CD4-positive, alpha-beta T cell treated with Interleukin-10 for 1 hour (primary cell): Measurements from ENCODE around the gene RNF26.

Experiments used
- DNase-seq: peaks from one replicate; pipeline ENCODE4 v3.0.0-alpha.2; 2020

The RNF26 gene

GRCh38 chr11:119316016-119316728 is 18.2 kb upstream of the RNF26 start:
- no peak for DNase-seq

DNA sequence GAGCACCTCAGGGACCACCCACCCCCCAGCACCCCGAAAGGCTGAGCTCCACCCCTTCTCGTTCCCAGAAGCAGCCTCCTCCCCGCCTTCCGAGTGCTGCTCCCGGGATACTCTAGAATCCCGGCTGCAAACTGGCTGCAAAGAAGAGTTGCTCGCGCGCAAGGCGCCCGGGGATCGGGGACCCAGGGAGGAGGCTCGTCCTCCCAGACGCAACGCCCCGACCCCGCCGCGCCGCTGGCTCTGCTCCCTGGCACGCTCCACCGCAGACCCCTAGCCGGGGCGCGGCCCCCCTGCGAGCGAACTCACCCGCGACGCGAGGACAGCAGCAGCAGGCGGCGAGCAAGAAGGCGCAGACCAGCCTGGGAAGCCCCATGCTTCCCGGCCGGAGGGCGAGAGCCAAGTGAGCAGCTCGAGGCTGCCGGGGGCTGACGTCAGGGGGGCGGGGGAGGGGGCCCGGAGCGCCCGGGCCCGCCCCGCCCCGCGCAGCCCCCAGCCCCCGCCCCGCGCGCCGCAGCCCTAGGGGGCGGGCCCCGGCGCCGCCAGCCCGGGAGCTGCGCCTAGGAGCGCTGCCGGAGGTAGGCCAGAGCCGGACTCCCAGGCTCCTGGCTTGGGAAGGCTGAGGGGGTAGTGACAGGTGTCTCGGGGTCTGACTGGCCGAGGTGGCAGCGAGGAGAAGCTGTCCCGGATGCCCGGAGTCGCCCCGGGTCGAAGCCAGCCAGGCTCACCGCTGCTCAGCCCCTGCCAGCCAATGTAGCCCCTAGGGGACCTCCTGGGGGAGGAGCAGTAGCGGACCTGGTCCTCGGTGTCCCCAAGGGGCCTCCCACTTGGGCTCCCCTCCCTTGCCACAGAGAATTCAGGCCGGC is 17.4 kb upstream of the RNF26 start, which contains the start of gene MCAM:
TSS of gene MCAM (minus strand) at position 402 of the 863 bp plus-strand sequence. CDS start at position 373, 29 bp downstream.
- DNase-seq, result no peak

GRCh38 chr11:119317592-119318239 is 16.6 kb upstream of the RNF26 start:
- DNase-seq, result no peak

- DNase-seq, result peak; percentile 53
Observed at GRCh38 chr11:119318240-119319135, 15.8 kb upstream of the RNF26 start.

DNA sequence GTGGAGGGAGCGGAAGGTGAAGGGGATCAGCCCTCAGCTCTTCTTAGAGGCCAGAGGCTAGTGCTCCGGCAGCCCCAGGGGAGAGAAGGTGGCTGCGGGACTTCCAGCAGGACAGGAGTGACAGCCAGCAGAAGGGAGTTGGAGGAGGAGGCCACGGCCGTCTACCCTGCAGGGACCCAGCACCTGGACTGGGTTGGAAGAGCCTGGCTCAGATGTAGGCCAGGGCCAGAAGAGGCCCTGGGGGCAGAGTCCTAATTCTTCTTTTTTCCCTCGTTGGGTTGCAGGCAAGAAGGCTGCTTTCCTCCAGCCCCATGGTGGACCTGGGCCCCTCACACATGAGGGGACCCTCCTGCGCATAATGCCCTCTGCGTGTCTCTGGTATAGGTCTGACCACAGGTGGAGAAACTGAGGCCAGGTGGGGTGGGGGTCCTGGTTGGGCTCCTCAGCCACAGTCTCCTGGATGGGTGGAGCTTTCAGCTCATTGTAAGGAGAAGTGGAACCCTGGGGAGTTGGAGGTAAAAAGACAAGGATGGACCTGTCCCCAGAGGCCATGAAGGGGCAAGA is 15.1 kb upstream of the RNF26 start:
- no peak for DNase-seq

DNA sequence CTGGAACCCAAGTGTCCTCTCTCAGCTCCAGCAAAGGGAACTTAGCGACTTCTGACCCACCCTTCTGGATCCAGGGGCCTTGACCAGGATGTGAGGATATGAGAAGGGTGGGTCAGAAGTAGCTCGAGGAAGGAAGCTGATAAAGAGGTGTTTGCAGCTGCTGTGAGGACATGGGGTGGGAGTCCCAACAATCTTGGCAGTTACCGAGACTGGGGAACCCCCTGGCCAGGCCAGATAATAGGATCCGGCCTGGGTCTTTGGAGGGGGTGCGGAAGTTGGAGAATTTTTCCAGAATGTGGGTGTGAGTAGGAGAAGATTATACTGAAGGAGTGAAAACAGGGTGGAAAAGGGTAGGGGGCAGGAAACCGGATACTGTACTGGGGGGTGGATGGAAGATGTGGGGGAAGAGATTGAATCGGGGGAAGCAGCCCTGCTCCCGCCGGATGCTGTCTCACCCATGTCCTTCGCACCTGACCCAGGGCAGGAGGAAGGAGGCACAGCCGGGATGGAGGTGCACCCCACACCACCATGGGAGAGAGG is 14.6 kb upstream of the RNF26 start:
- no peak for DNase-seq

GRCh38 chr11:119320240-119320775 is 14.0 kb upstream of the RNF26 start:
- DNase-seq, result no peak

- peak; percentile 53 for DNase-seq
Observed at GRCh38 chr11:119320776-119321524, 13.4 kb upstream of the RNF26 start.

- DNase-seq, result no peak
Observed at GRCh38 chr11:119322360-119322739, 12.0 kb upstream of the RNF26 start.

- no peak for DNase-seq
Observed at GRCh38 chr11:119322921-119323531, 11.3 kb upstream of the RNF26 start.

DNA sequence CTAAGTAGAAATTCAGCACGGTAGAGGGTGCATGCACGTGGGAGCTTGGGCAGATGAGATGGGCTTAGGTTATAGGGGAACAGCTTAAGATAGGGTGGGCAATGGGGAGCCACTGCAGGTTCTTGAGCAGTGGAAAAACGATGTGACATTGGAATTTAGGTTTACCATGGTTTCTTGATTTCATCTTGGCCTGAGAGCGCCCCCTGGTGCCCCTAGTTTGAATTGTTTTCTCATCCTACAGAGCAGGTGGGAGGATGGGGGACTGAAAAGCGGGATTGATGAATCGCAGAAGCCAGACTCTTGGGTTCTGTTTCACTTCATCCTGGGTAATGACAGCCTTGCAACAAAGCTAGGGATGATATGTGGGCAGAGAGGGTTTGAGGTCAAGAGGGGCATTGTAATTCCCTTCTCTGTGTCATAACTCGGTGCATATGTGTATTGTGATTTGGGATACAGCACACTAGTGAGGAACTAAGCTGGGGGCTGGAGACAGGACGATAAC is 10.7 kb upstream of the RNF26 start:
- DNase-seq, result peak; percentile 81

- no peak for DNase-seq
Observed at GRCh38 chr11:119324189-119324588, 10.1 kb upstream of the RNF26 start.

- DNase-seq, result no peak
Observed at GRCh38 chr11:119329320-119329719, 5.0 kb upstream of the RNF26 start.

DNA sequence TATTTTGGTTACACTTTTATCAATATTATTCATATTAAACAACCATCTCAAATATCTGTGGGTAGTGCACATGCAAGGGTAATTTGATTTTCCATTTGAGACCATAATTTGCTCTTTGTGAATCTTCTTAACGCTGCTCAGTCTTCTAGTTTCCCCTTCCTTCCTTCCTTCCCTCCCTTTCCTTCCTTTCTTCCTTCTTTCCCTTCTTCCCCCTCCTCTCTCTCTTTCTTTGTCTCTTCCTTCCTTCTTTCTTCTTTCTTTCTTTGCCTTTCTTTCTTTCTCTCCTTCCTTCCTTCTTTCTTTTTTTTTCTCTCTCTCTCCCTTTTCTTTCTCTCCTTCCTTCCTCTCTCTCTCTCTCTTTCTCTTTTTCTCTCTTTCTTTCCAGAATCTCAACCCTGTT is 4.1 kb upstream of the RNF26 start:
- DNase-seq, result no peak

- DNase-seq, result no peak
Observed at GRCh38 chr11:119332111-119332765, 2.1 kb upstream of the RNF26 start.

GRCh38 chr11:119335091-119335654 is 846 bp downstream of the RNF26 start:
- DNase-seq, result no peak

- DNase-seq, result no peak
Observed at GRCh38 chr11:119335655-119336543, 1.6 kb downstream of the RNF26 start.
